Activated B cell treated with CpG ODN at 0.5 μM for 24 hours (primary cell): ENCODE results near the gene OGFOD3. TPM values are rescaled to one million over a fixed set of nuclear protein-coding genes. Genes with fewer than 3 reads are reported as not detected.

Experiments used
- ATAC-seq: fragments of 200-7000 bp; cut with Tn5 transposase; one replicate; pipeline ENCODE4 v1.10.0; 2021; ENCODE audit warnings: low read depth, mild to moderate bottlenecking, moderate library complexity
- CTCF ChIA-PET: fragments of 350-600 bp; sonication (Branson Sonifier 250); formaldehyde crosslinking; loops from one replicate; lab custom pipeline; 2021; ENCODE audit warnings: antibody characterized with exemption; lab: Charles Lee
- POLR2A ChIA-PET: fragments of 350-600 bp; sonication (Branson Sonifier 250); formaldehyde crosslinking; loops from one replicate; lab custom pipeline; 2021; ENCODE audit warnings: antibody characterized with exemption; lab: Charles Lee
- DNase-seq: peaks from one replicate; pipeline ENCODE4 v3.0.0; 2022
- H3K27ac Mint-ChIP-seq: one replicate; pipeline ENCODE4 v1.8.0; 2020; ENCODE audit warnings: mixed read lengths
- H3K27me3 Mint-ChIP-seq: one replicate; pipeline ENCODE4 v1.8.0; 2021; ENCODE audit warnings: mixed read lengths
- H3K36me3 Mint-ChIP-seq: one replicate; pipeline ENCODE4 v1.8.0; 2021; ENCODE audit warnings: low read depth, mixed read lengths
- H3K4me1 Mint-ChIP-seq: one replicate; pipeline ENCODE4 v1.8.0; 2021; ENCODE audit warnings: mixed read lengths
- H3K4me3 Mint-ChIP-seq: one replicate; pipeline ENCODE4 v1.8.0; 2020; ENCODE audit warnings: mild to moderate bottlenecking, mixed read lengths
- H3K9me3 Mint-ChIP-seq: one replicate; pipeline ENCODE4 v1.8.0; 2020; ENCODE audit warnings: mixed read lengths
- CTCF ChIP-seq: fragments of 200-600 bp; IDR thresholded peaks from one replicate; pipeline ENCODE4 v1.8.0; 2022; ENCODE audit warnings: antibody characterized with exemption, mild to moderate bottlenecking
- intact Hi-C: fragments of 100-400 bp; cut with micrococcal nuclease; formaldehyde crosslinking; loops from one replicate; pipeline ENCODE4 v1.15.1; 2024
- total RNA-seq: library from RNA; stranded (reverse); gene quantifications from 2 replicates; pipeline ENCODE4 v1.2.3, GENCODE V29; 2022

OGFOD3 gene
- total RNA-seq, 1 donor from 2014 or later: 35.0 TPM

DNA sequence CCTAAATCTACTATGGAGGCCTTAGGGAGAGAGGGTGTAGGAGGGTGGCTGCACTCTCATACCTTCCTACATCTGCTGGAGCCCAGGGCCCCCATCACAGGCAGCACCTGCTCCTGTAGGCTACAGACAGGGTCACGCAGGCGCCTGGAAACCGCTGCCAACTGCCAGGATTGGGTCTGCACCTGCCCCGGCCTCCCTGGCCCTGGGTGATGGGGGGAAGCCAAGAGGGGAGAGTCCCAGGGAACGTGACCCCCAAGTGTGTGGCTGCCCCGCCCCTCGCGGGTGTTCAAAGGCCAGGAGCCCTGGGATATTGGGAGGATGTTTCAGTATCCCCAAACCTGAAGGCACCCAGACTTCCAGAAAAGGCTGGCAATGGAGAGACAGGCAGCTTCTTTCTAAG, 64.9 kb downstream of the OGFOD3 start:
- H3K4me3 Mint-ChIP-seq: no peak overlapping the region
- ATAC-seq (no peak), DNase-seq (no peak)
- peaks cover 12% of the 10 kb centered on the region for H3K4me1 Mint-ChIP-seq
- intact Hi-C loops: loop anchor here (5.0 kb wide), 1 partner anchor 424 kb away; no protein-coding TSS in a partner anchor
- ChIA-PET POLR2A (no interaction called here), CTCF (interaction anchor here (1.0 to 4.2 kb wide), 2 partner anchors 61 to 201 kb away, joined by 3 to 30 read pairs; no protein-coding TSS in a partner anchor)
- H3K27me3 Mint-ChIP-seq: peaks cover 16% of the 10 kb centered on the region
- no peak for TF ChIP-seq CTCF
- H3K36me3 Mint-ChIP-seq: no peaks in the 10 kb centered on the region
- no peak overlapping the region for H3K27ac Mint-ChIP-seq
- H3K9me3 Mint-ChIP-seq: no peaks in the 10 kb centered on the region

DNA sequence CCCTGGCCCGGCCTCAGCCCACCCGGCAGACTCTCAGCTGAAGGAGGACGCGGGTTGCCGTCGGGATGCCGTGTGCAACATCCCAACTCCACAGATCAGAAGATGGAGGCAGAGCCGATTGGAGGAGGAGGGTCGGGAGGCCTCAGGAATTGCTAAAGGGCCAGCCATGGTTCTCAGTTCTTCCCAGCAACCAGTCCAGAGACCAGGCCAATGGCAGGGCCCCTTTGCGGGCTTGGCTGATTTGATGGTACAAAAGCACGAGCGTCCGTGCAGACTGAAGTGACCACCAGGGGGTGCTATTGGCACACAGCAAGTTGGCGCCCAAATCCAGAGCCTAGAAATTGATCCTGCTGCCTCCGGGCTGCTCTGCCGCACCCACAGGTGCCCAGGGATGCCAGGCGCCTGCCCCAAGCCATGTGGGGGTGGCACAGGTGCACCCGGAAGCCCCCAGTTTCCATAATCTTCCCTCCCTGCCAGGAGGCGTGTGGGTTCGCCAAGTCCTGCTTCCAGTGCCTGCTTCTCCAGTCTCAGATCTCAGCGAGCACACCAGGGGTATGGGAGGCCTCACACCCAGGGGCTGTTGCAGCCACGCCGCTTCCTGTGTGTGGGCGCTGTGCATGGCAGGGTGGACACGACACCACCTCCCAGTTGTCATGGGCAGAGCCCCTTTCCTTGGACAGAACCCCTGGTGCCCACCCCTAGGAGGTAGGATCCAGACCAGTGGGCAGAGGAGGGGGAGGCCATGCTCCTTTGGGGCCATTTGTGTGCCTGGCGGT, 66.5 kb downstream of the OGFOD3 start:
- POLR2A ChIA-PET: interaction anchor here (0.6 to 0.8 kb wide), 3 partner anchors 8 to 526 kb away, joined by 3 to 5 read pairs (median 3); no protein-coding TSS in a partner anchor
- intact Hi-C loops: loop anchor here (1.0 to 5.0 kb wide), 4 partner anchors 62 to 425 kb away; no protein-coding TSS in a partner anchor
- no peaks in the 10 kb centered on the region for H3K9me3 Mint-ChIP-seq

GRCh38 chr17:82351254-82351712, 67.1 kb downstream of the OGFOD3 start:
- H3K27ac Mint-ChIP-seq: no peak overlapping the region
- no peaks in the 10 kb centered on the region for H3K36me3 Mint-ChIP-seq
- no peak for ATAC-seq
- TF ChIP-seq CTCF: no peak
- H3K27me3 Mint-ChIP-seq: peaks cover 14% of the 10 kb centered on the region
- ChIA-PET POLR2A (interaction anchor here (0.6 kb wide), 1 partner anchor 525 kb away, joined by 3 read pairs; no protein-coding TSS in a partner anchor), CTCF (interaction anchor here (1.4 to 4.2 kb wide), 2 partner anchors 115 to 203 kb away, joined by 5 to 30 read pairs; no protein-coding TSS in a partner anchor)
- peaks cover 9% of the 10 kb centered on the region for H3K4me1 Mint-ChIP-seq
- intact Hi-C loops: loop anchor here (1.0 to 5.0 kb wide), 4 partner anchors 63 to 426 kb away; no protein-coding TSS in a partner anchor
- no peaks in the 10 kb centered on the region for H3K9me3 Mint-ChIP-seq
- no peak for DNase-seq
- H3K4me3 Mint-ChIP-seq: no peak overlapping the region

More for the DNA sequence above, 66.5 kb downstream of the OGFOD3 start:
- Mint-ChIP-seq H3K4me1 (peaks cover 9% of the 10 kb centered on the region), H3K27me3 (peaks cover 13% of the 10 kb centered on the region), H3K36me3 (no peaks in the 10 kb centered on the region), H3K27ac (no peak overlapping the region), H3K4me3 (no peak overlapping the region)
- peak; percentile 70 for TF ChIP-seq CTCF
- peak; percentile 67 for DNase-seq
- CTCF ChIA-PET: interaction anchor here (1.0 to 4.2 kb wide), 3 partner anchors 199 to 424 kb away, joined by 7 to 30 read pairs (median 7); no protein-coding TSS in a partner anchor
- peak; percentile 91 for ATAC-seq

GRCh38 chr17:82350182-82351030, 68.0 kb downstream of the OGFOD3 start:
- Mint-ChIP-seq H3K27me3 (peaks cover 15% of the 10 kb centered on the region), H3K4me1 (peaks cover 9% of the 10 kb centered on the region), H3K27ac (no peak overlapping the region), H3K9me3 (no peaks in the 10 kb centered on the region), H3K4me3 (no peak overlapping the region), H3K36me3 (no peaks in the 10 kb centered on the region)
- peak; percentile 39 for ATAC-seq
- CTCF ChIA-PET: interaction anchor here (1.1 to 4.2 kb wide), 4 partner anchors 48 to 204 kb away, joined by 3 to 30 read pairs (median 4); no protein-coding TSS in a partner anchor
- no peak for TF ChIP-seq CTCF
- intact Hi-C loops: loop anchor here (1.0 to 5.0 kb wide), 4 partner anchors 64 to 427 kb away; no protein-coding TSS in a partner anchor
- no peak for DNase-seq
- POLR2A ChIA-PET: no interaction called here
